ENCODE measurements around the gene SLC25A21.
A peak's percentile ranks its signal among the peaks of the same experiment; 100 is the strongest.

Gene SLC25A21

GRCh38 chr14:37091651-37092050 lies 80.8 kb downstream of the SLC25A21 start:
- Histone ChIP-seq H3K27ac (ENCODE audit: extremely low read depth, low read depth, low read length) (no peak overlapping the region), H3K4me1 (ENCODE audit: control insufficient read depth, insufficient read depth, low read length) (peaks cover 25% of the 10 kb centered on the region; the same call in 1 of the 2 replicates), H3K9me3 (ENCODE audit: control insufficient read depth, insufficient read depth, low read depth, low read length) (no peaks in the 10 kb centered on the region), H3K36me3 (ENCODE audit: control insufficient read depth in 2 of 2, insufficient read depth in 1 of 2, low read length in 2 of 2) (no peaks in the 10 kb centered on the region), H3K4me3 (ENCODE audit: low read depth, low read length) (no peak overlapping the region)
- ChIA-PET POLR2A (no interaction called here), CTCF (no interaction called here)
- TF ChIP-seq ZFP41 (tag by site-specific recombination; IDR thresholded peaks at IDR 0.05; ENCODE audit: borderline replicate concordance) (no peak), ZNF23 (tag by site-specific recombination; IDR thresholded peaks at IDR 0.05; ENCODE audit: borderline replicate concordance) (no peak), PRDM1 (tag by site-specific recombination; IDR thresholded peaks at IDR 0.05) (no peak), TSHZ1 (tag by site-specific recombination; IDR thresholded peaks at IDR 0.05; ENCODE audit: borderline replicate concordance) (no peak), ATF2 (tag by site-specific recombination; IDR thresholded peaks at IDR 0.05; ENCODE audit: low read depth) (no peak), ZNF140 (tag by site-specific recombination; IDR thresholded peaks at IDR 0.05) (no peak), ZNF132 (tag by site-specific recombination; IDR thresholded peaks at IDR 0.05; ENCODE audit: borderline replicate concordance) (no peak), ZNF335 (tag by site-specific recombination; conservative IDR thresholded peaks at IDR 0.05) (no peak), ZFP3 (tag by site-specific recombination; IDR thresholded peaks at IDR 0.05; ENCODE audit: low read depth) (no peak), ZBTB49 (tag by site-specific recombination; IDR thresholded peaks at IDR 0.05; ENCODE audit: low read depth) (no peak), ZSCAN30 (tag by site-specific recombination; IDR thresholded peaks at IDR 0.05) (no peak), ZNF391 (tag by site-specific recombination; IDR thresholded peaks at IDR 0.05; ENCODE audit: borderline replicate concordance, low read depth) (no peak), ZNF830 (tag by site-specific recombination; IDR thresholded peaks at IDR 0.05; ENCODE audit: low read depth) (no peak), ZNF510 (tag by site-specific recombination; IDR thresholded peaks at IDR 0.05; ENCODE audit: insufficient replicate concordance) (no peak), ZNF561 (tag by site-specific recombination; IDR thresholded peaks at IDR 0.05; ENCODE audit: borderline replicate concordance) (no peak), ZNF792 (tag by site-specific recombination; IDR thresholded peaks at IDR 0.05) (no peak)

- CTCF ChIA-PET: interaction anchor here (0.7 to 2.0 kb wide), 3 partner anchors 27 to 60 kb away, joined by 3 to 4 read pairs (median 3); no protein-coding TSS in a partner anchor
- Histone ChIP-seq H3K27ac (ENCODE audit: extremely low read depth, low read depth, low read length) (peak overlapping the region; percentile 19; the same call in 1 of the 2 replicates), H3K4me1 (ENCODE audit: control insufficient read depth, insufficient read depth, low read length) (peaks cover 25% of the 10 kb centered on the region; the same call in 1 of the 2 replicates), H3K9me3 (ENCODE audit: control insufficient read depth, insufficient read depth, low read depth, low read length) (no peaks in the 10 kb centered on the region), H3K4me3 (ENCODE audit: low read depth, low read length) (no peak overlapping the region), H3K36me3 (ENCODE audit: control insufficient read depth in 2 of 2, insufficient read depth in 1 of 2, low read length in 2 of 2) (no peaks in the 10 kb centered on the region)
- POLR2A ChIA-PET: no interaction called here
- TF ChIP-seq ZNF19 (tag by site-specific recombination; IDR thresholded peaks at IDR 0.05; ENCODE audit: low read depth) (no peak), ZNF843 (tag by site-specific recombination; IDR thresholded peaks at IDR 0.05) (peak; percentile 80), FEZF1 (tag by site-specific recombination; IDR thresholded peaks at IDR 0.05) (peak; percentile 53; the same call in 1 of the 2 replicates), ZNF26 (tag by site-specific recombination; IDR thresholded peaks at IDR 0.05) (no peak), ZBTB17 (tag by site-specific recombination; IDR thresholded peaks at IDR 0.05) (0 out of 2 replicates have a peak, but pooled peaks have one; percentile 18), PRDM4 (tag by site-specific recombination; IDR thresholded peaks at IDR 0.05) (no peak), ZSCAN23 (tag by site-specific recombination; IDR thresholded peaks at IDR 0.05) (no peak)
Measured at GRCh38 chr14:37090026-37090425, 82.4 kb downstream of the SLC25A21 start.
